ENCODE measurements around the gene CEP72. TPM values are rescaled to one million over a fixed set of nuclear protein-coding genes. Genes with fewer than 3 reads are reported as not detected.
"Not testable (repeated sequence)": the region's sequence is repeated elsewhere in the genome, so short reads cannot be mapped to it uniquely, and the experiment has no call there.

Gene CEP72
- total and polyA plus RNA-seq, 5 donors from 2014 or later = 3.2 to 12.3 (median 3.8) TPM

DNA sequence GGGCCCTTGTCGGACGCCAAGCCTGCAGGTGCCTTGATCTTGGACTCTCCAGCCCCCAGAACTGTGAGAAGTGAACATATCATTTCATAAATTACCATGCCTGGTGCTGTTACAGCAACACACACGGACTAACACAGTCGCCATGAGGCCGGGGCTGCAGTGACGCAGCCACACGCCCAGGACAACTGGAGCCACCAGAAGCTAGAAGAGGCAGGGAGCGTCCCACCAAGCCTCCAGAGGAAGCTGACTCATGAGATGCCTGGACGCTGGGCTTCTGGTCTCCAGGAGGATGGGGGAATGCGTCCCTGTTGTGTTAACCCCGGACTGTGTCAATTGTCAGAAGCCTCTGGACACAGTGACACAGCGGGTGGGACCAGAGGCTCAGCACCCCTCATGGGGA, 74.8 kb downstream of the CEP72 start:
- not testable (repeated sequence) for H3K4me1 Mint-ChIP-seq; H3K9me3 Mint-ChIP-seq; H3K4me3 ChIP-seq (ENCODE audit: low read depth, low read length); DNase-seq; H3K4me1 ChIP-seq (ENCODE audit: control insufficient read depth, insufficient read depth, low read length, poor library complexity, severe bottlenecking); H3K36me3 Mint-ChIP-seq; H3K4me3 Mint-ChIP-seq; H3K27me3 ChIP-seq (ENCODE audit: control insufficient read depth, insufficient read depth, low read length); H3K9me3 ChIP-seq (ENCODE audit: control insufficient read depth in 2 of 2, low read length in 2 of 2); H3K27ac Mint-ChIP-seq; ATAC-seq (ENCODE audit: low read depth in 2 of 2); H3K27ac ChIP-seq (ENCODE audit: insufficient read depth, low read length, poor library complexity, severe bottlenecking); H3K27me3 Mint-ChIP-seq; H3K36me3 ChIP-seq (ENCODE audit: control insufficient read depth, insufficient read depth, low read length)

DNA sequence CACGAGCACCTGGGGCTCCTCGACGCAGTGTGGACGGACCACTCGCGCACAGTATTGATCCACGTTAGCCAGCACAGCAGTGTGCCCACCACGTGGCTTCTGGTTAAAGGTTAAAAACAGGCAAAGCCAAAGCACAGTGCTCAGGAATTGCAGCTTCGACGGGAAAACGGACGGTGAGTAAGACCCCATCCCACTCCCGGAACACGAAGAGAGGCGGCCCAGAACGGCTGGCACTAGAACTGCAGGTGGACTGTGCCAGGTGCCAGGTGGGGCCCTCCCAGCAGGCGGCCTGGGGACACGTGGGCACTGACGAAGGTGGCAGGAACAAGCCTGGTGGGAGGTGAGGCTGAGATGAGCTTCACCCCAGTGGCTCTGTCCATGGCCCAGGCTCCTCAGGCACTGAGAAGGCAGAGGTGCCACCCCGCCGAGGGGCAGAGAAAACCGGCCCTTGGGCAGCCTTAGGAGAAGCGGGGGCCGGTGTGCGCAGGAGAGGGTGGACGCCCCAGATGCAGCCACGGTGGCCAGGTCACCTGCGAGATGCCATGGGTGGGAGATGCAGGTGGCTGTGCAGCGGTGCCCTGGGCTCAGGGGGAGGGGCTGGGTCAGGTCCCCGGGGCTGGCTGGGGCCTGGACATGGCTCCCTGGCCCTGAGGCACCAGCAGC, 76.3 kb downstream of the CEP72 start:
- not testable (repeated sequence) for H3K4me3 ChIP-seq (ENCODE audit: low read depth, low read length); H3K36me3 Mint-ChIP-seq; H3K9me3 ChIP-seq (ENCODE audit: control insufficient read depth in 2 of 2, low read length in 2 of 2); ATAC-seq (ENCODE audit: low read depth in 2 of 2); H3K27me3 Mint-ChIP-seq; H3K9me3 Mint-ChIP-seq; H3K36me3 ChIP-seq (ENCODE audit: control insufficient read depth, insufficient read depth, low read length); DNase-seq; H3K27me3 ChIP-seq (ENCODE audit: control insufficient read depth, insufficient read depth, low read length); H3K27ac ChIP-seq (ENCODE audit: insufficient read depth, low read length, poor library complexity, severe bottlenecking); H3K4me3 Mint-ChIP-seq; H3K4me1 Mint-ChIP-seq; H3K27ac Mint-ChIP-seq
- peaks cover 12% of the 10 kb centered on the region for H3K4me1 ChIP-seq (ENCODE audit: control insufficient read depth, insufficient read depth, low read length, poor library complexity, severe bottlenecking)

DNA sequence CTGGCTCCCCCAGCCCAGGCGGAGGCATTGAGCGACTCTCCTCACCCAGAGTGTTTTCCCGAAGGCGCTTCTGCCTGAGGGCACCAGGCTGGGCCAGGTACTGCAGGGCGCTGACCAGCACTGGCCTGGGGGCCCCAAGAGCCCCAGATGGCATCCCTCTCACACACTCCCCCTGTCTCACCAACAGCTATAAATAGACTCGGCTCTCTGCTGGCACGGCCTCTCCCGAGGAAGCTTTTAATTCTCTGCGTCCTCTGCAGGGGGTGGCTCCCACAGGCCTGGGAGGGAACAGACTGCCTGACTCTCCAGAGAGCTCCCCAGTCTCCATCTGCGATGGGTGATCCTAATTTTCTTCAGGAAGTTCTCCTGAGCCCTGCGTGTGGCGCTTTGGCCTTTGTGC, 78.2 kb downstream of the CEP72 start:
- not testable (repeated sequence) for H3K27me3 ChIP-seq (ENCODE audit: control insufficient read depth, insufficient read depth, low read length); H3K27me3 Mint-ChIP-seq; ATAC-seq (ENCODE audit: low read depth in 2 of 2); H3K4me3 ChIP-seq (ENCODE audit: low read depth, low read length); H3K9me3 Mint-ChIP-seq; H3K36me3 Mint-ChIP-seq; H3K27ac ChIP-seq (ENCODE audit: insufficient read depth, low read length, poor library complexity, severe bottlenecking); DNase-seq; H3K36me3 ChIP-seq (ENCODE audit: control insufficient read depth, insufficient read depth, low read length); H3K4me3 Mint-ChIP-seq; H3K4me1 Mint-ChIP-seq; H3K27ac Mint-ChIP-seq; H3K9me3 ChIP-seq (ENCODE audit: control insufficient read depth in 2 of 2, low read length in 2 of 2)
- H3K4me1 ChIP-seq (ENCODE audit: control insufficient read depth, insufficient read depth, low read length, poor library complexity, severe bottlenecking) = peaks cover 12% of the 10 kb centered on the region

DNA sequence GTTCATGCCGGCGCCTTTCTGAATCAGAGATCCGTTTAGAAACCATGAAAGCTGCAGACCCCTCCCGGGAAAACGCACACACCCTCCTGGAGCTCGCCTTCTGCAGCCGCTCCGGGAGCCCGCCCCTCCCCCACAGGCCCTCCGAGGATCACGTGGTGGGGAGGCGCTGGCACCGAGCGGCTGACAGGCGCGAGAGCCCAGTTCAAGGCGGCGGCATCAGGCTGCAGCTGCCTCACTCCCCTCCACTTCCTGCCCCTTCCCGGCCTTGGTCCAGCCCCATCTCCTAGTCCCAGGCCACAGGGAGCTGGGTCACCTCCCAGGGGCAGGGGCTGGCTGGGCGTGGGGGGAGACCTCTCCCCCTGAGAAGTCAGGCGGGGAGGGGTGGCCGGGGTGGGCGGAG, 78.9 kb downstream of the CEP72 start:
- H3K27ac Mint-ChIP-seq; H3K27me3 Mint-ChIP-seq; H3K9me3 ChIP-seq (ENCODE audit: control insufficient read depth in 2 of 2, low read length in 2 of 2); H3K4me3 Mint-ChIP-seq; H3K4me3 ChIP-seq (ENCODE audit: low read depth, low read length); H3K27ac ChIP-seq (ENCODE audit: insufficient read depth, low read length, poor library complexity, severe bottlenecking); H3K36me3 ChIP-seq (ENCODE audit: control insufficient read depth, insufficient read depth, low read length); H3K4me1 Mint-ChIP-seq; H3K27me3 ChIP-seq (ENCODE audit: control insufficient read depth, insufficient read depth, low read length); ATAC-seq (ENCODE audit: low read depth in 2 of 2); DNase-seq; H3K36me3 Mint-ChIP-seq; H3K9me3 Mint-ChIP-seq: not testable (repeated sequence)
- H3K4me1 ChIP-seq (ENCODE audit: control insufficient read depth, insufficient read depth, low read length, poor library complexity, severe bottlenecking) = peaks cover 12% of the 10 kb centered on the region

DNA sequence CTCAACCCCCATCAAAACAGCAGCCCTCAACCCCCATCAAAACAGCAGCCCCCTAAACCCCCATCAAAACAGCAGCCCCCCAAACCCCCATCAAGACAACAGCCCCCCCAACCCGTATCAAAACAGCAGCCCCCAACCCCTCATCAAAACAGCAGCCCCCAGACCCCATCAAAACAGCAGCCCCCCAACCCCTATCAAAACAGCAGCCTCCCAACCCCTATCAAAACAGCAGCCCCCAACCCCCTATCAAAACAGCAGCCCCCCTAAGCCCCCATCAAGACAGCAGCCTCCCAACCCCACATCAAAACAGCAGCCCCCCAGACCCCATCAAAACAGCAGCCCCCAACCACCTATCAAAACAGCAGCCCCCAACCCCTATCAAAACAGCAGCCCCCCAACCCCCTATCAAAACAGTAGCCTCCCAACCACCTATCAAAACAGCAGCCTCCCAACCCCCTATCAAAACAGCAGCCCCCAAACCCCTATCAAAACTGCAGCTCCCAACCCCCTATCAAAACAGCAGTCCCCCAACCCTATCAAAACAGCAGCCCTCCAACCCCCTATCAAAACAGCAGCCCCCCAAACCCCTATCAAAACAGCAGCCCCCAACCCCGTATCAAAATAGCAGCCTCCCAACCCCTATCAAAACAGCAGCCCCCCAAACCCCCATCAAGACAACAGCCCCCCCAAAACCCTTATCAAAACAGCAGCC, 79.8 kb downstream of the CEP72 start:
- H3K4me3 Mint-ChIP-seq = peak overlapping the region in 2 of 4 donors; percentile 10 to 61
- peaks cover 0 to 1% (median 0%) of the 10 kb centered on the region in 4 donors for H3K4me1 Mint-ChIP-seq
- no peaks in the 10 kb centered on the region for H3K36me3 Mint-ChIP-seq
- peaks cover 4% of the 10 kb centered on the region for H3K27me3 Mint-ChIP-seq
- peaks cover 12% of the 10 kb centered on the region for H3K4me1 ChIP-seq (ENCODE audit: control insufficient read depth, insufficient read depth, low read length, poor library complexity, severe bottlenecking)
- no peak overlapping the region for H3K4me3 ChIP-seq (ENCODE audit: low read depth, low read length)
- peaks cover 0 to 2% (median 0%) of the 10 kb centered on the region in 7 donors for H3K9me3 Mint-ChIP-seq
- no peak for ATAC-seq (ENCODE audit: low read depth in 2 of 2)
- H3K27me3 ChIP-seq (ENCODE audit: control insufficient read depth, insufficient read depth, low read length) = no peaks in the 10 kb centered on the region
- no peaks in the 10 kb centered on the region for H3K9me3 ChIP-seq (ENCODE audit: control insufficient read depth in 2 of 2, low read length in 2 of 2)
- H3K36me3 ChIP-seq (ENCODE audit: control insufficient read depth, insufficient read depth, low read length) = no peaks in the 10 kb centered on the region
- DNase-seq = no peak
- H3K27ac Mint-ChIP-seq = no peak overlapping the region
- no peak overlapping the region for H3K27ac ChIP-seq (ENCODE audit: insufficient read depth, low read length, poor library complexity, severe bottlenecking)

DNA sequence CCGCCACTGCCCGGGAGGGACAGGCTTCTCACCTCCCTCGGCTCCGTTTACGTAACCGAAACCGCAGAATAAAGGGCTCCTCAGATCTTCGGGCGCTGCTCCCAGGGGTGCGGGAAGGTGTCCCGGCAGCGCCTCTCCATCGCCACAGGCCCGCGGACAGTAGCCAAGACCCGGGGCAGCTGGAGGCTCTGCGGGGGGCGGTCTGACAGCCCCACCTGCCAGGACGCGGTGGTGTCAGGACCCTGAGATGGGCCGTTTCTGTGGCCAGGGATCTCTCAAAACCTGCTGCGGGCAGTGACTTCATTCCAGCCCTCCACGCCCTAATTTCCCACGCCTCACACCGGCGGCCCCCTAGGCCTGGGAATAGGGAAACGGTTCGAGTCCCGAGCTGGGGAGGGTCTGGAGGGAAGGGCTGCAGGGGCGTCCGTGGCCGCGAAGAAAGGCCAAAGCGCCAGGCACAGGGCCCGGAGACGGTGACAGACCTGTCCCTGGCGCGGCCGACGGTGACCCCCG, 80.4 kb downstream of the CEP72 start:
- not testable (repeated sequence) for H3K4me3 ChIP-seq (ENCODE audit: low read depth, low read length); H3K27me3 Mint-ChIP-seq; H3K4me1 Mint-ChIP-seq; H3K27ac ChIP-seq (ENCODE audit: insufficient read depth, low read length, poor library complexity, severe bottlenecking); H3K9me3 Mint-ChIP-seq; DNase-seq; H3K36me3 Mint-ChIP-seq; H3K9me3 ChIP-seq (ENCODE audit: control insufficient read depth in 2 of 2, low read length in 2 of 2); ATAC-seq (ENCODE audit: low read depth in 2 of 2); H3K36me3 ChIP-seq (ENCODE audit: control insufficient read depth, insufficient read depth, low read length); H3K27me3 ChIP-seq (ENCODE audit: control insufficient read depth, insufficient read depth, low read length); H3K27ac Mint-ChIP-seq
- peaks cover 12% of the 10 kb centered on the region for H3K4me1 ChIP-seq (ENCODE audit: control insufficient read depth, insufficient read depth, low read length, poor library complexity, severe bottlenecking)
- H3K4me3 Mint-ChIP-seq = peak overlapping the region in 1 of 4 donors; percentile 61

DNA sequence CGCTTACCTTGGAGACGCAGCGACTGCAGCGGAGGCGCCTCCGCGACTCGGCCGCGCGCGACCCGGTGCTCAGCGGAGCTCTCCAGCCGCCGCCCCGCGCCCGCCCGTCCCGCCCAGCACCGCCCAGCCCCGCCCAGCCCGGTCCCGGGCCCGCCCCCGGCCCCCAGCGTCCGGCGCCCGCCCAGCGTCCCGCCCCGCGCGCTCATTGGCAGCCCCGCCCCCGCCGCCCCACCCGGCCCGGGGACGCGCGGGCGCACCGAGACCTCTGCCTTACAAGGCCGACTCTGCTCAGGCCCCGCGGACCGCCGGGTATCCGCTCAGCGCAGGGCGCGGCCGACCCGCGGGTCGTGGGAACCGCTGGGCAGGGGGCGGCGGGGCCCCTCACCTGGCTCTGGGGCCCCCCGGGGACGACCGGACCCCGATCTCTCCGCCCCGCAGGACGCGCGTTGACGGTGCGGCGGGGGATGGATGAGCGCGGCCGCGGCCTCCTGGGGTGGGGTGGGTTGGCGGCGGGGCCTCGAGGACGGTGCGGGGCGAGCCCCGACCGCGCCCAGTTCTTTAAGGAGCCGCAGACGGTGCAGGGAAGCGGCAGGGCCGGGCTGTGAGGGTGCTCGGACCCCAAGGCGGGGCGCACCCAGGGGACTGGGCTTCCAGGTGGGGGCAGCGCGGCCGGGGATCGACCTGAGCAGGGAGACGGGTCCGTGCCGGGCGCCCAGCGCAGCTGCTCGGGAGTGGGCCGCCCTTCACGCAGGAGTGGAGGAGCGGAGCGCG, 81.3 kb downstream of the CEP72 start, which contains the start of gene TPPP:
Gene TPPP, minus strand, starts transcription at position 82 of the 771 bp plus-strand sequence. CDS start 15,292 bp downstream, outside the sequence.
- H3K27ac ChIP-seq (ENCODE audit: insufficient read depth, low read length, poor library complexity, severe bottlenecking); H3K36me3 ChIP-seq (ENCODE audit: control insufficient read depth, insufficient read depth, low read length); H3K36me3 Mint-ChIP-seq; H3K9me3 ChIP-seq (ENCODE audit: control insufficient read depth in 2 of 2, low read length in 2 of 2); H3K27ac Mint-ChIP-seq; H3K27me3 ChIP-seq (ENCODE audit: control insufficient read depth, insufficient read depth, low read length); H3K4me1 Mint-ChIP-seq; H3K9me3 Mint-ChIP-seq; H3K27me3 Mint-ChIP-seq; H3K4me3 ChIP-seq (ENCODE audit: low read depth, low read length): not testable (repeated sequence)
- peaks cover 12% of the 10 kb centered on the region for H3K4me1 ChIP-seq (ENCODE audit: control insufficient read depth, insufficient read depth, low read length, poor library complexity, severe bottlenecking)
- peak within 1 kb of the TSS in 2 of 4 donors; percentile 10 to 71 for H3K4me3 Mint-ChIP-seq
- DNase-seq = peak; percentile 67 to 74 (median 70)
- peak; percentile 84 to 88 for ATAC-seq (ENCODE audit: low read depth in 2 of 2)

Data from CD4-positive, CD25-positive, alpha-beta regulatory T cell (primary cell).